Fibroblast of skin of scalp (primary cell): ENCODE data around the gene CAPZA3. TPM values are rescaled to one million over a fixed set of nuclear protein-coding genes. Genes with fewer than 3 reads are reported as not detected.
"Not testable (repeated sequence)": the region's sequence is repeated elsewhere in the genome, so short reads cannot be mapped to it uniquely, and the experiment has no call there.

Experiments used
- DNase-seq: peaks from one replicate; pipeline ENCODE4 v3.0.0-alpha.2; 2013
- polyA plus RNA-seq, 2 experiments: library from polyadenylated mRNA; unstranded; fragments of 120-200 nt; gene quantifications; one replicate each; pipeline ENCODE4 v1.2.1, GENCODE V29; 2013; ENCODE audit not compliant: insufficient read length in 2 of 2

CAPZA3 gene
- not detected for polyA plus RNA-seq (2013, experiment 1 of 2; ENCODE audit: insufficient read length)
- polyA plus RNA-seq (2013, experiment 2 of 2; ENCODE audit: insufficient read length) = not detected

- no peak for DNase-seq
Observed at GRCh38 chr12:18737819-18738218, at the start of gene CAPZA3, which contains the start of gene PLCZ1. TSS of gene CAPZA3 (plus strand) at chr12:18738119. CDS start at chr12:18738269, 150 bp downstream. TSS of gene PLCZ1 (minus strand) at chr12:18738012. CDS start at chr12:18737371, 641 bp downstream.

GRCh38 chr12:18689771-18690170 is 48.1 kb upstream of the CAPZA3 start:
- DNase-seq = no peak

GRCh38 chr12:18690653-18691052 is 47.3 kb upstream of the CAPZA3 start:
- no peak for DNase-seq

- DNase-seq = not testable (repeated sequence)
Observed at GRCh38 chr12:18693986-18694385, 43.9 kb upstream of the CAPZA3 start.

GRCh38 chr12:18696971-18697602 is 40.8 kb upstream of the CAPZA3 start:
- DNase-seq = peak; percentile 56

GRCh38 chr12:18700271-18700670 is 37.6 kb upstream of the CAPZA3 start:
- peak; percentile 64 for DNase-seq

GRCh38 chr12:18703321-18703720 is 34.6 kb upstream of the CAPZA3 start:
- no peak for DNase-seq

GRCh38 chr12:18703911-18704310 is 34.0 kb upstream of the CAPZA3 start:
- no peak for DNase-seq

- peak; percentile 20 for DNase-seq
Observed at GRCh38 chr12:18706798-18707197, 31.1 kb upstream of the CAPZA3 start.

GRCh38 chr12:18716236-18716635 is 21.7 kb upstream of the CAPZA3 start:
- no peak for DNase-seq

- DNase-seq = no peak
Observed at GRCh38 chr12:18718462-18718861, 19.5 kb upstream of the CAPZA3 start.

- DNase-seq = no peak
Observed at GRCh38 chr12:18719922-18720510, 17.9 kb upstream of the CAPZA3 start.

- DNase-seq = no peak
Observed at GRCh38 chr12:18720690-18721089, 17.2 kb upstream of the CAPZA3 start.

GRCh38 chr12:18721452-18721851 is 16.5 kb upstream of the CAPZA3 start:
- no peak for DNase-seq

- peak; percentile 52 for DNase-seq
Observed at GRCh38 chr12:18723752-18724151, 14.2 kb upstream of the CAPZA3 start.

GRCh38 chr12:18731156-18731555 is 6.8 kb upstream of the CAPZA3 start:
- no peak for DNase-seq

- peak; percentile 91 for DNase-seq
Observed at GRCh38 chr12:18747895-18748294, 10.0 kb downstream of the CAPZA3 start.

GRCh38 chr12:18749386-18749957 is 11.6 kb downstream of the CAPZA3 start:
- peak; percentile 54 for DNase-seq

- DNase-seq = peak; percentile 41
Observed at GRCh38 chr12:18750085-18750484, 12.2 kb downstream of the CAPZA3 start.

GRCh38 chr12:18751866-18752265 is 13.9 kb downstream of the CAPZA3 start:
- DNase-seq = no peak

GRCh38 chr12:18752280-18752920 is 14.5 kb downstream of the CAPZA3 start:
- peak; percentile 99 for DNase-seq

- DNase-seq = no peak
Observed at GRCh38 chr12:18752947-18753346, 15.0 kb downstream of the CAPZA3 start.

- peak; percentile 6 for DNase-seq
Observed at GRCh38 chr12:18753481-18754123, 15.7 kb downstream of the CAPZA3 start.
